K562 (cell line): Measurements from ENCODE around the gene ATP13A4. TPM values are rescaled to one million over a fixed set of nuclear protein-coding genes. Genes with fewer than 3 reads are reported as not detected.

Experiments
- ATAC-seq: fragments of 200-7000 bp; cut with Tn5 transposase; 3 replicates; pipeline ENCODE4 v1.9.1; 2020; ENCODE audit warnings: moderate library complexity
- BruUV-seq: library from RNA; stranded (reverse); fragments of 400-500 nt; replicated peaks from 2 replicates; lab custom pipeline; 2021; lab: Mats Ljungman, UMichigan
- CTCF ChIA-PET: fragments of 300-600 bp; formaldehyde crosslinking; extraction: SDS; loops from one replicate; lab custom pipeline; 2021; ENCODE audit warnings: low intra/inter-chr PET ratio; lab: Yijun Ruan, JAX
- POLR2A ChIA-PET: fragments of 300-600, 350-650 bp; sonication (Branson Sonifier 250); formaldehyde crosslinking; extraction: SDS; loops from one replicate; lab custom pipeline; 2021; ENCODE audit warnings: antibody characterized with exemption, inconsistent platforms; lab: Yijun Ruan, JAX
- DNase-seq, 4 experiments: peaks; one replicate each; pipeline versions ENCODE4 v3.0.0 to v3.0.0-alpha.2; 2011 to 2018; ENCODE audit warnings: low spot score in 3 of 4, mixed read lengths in 3 of 4; ENCODE audit errors: extremely low read depth in 1 of 4
- FAIRE-seq: peaks from 2 replicates; lab custom pipeline; 2011; peaks lifted over from hg19 to GRCh38; lab: Jason Lieb, UNC
- H2AFZ ChIP-seq: 2 replicates; pipeline ENCODE4 v1.6.0; 2011; ENCODE audit warnings: low read depth, low read length, control low read depth, inconsistent platforms
- H3K27ac ChIP-seq: fragments of 200-600 bp; 3 replicates; pipeline ENCODE4 v1.8.0; 2011; ENCODE audit warnings: low read depth, mild to moderate bottlenecking, control low read depth, inconsistent platforms, low read length, moderate library complexity, mixed read lengths; ENCODE audit errors: extremely low read depth
- H3K27me3 ChIP-seq, 2 experiments: fragments of 300-600 bp in 1 of 2; 2 replicates in 1 of 2; 3 replicates in 1 of 2; pipeline versions ENCODE4 v1.6.0 to v1.8.0; 2011; ENCODE audit warnings: inconsistent platforms in 2 of 2, low read length in 2 of 2, mild to moderate bottlenecking in 1 of 2, mixed read lengths in 1 of 2, moderate library complexity in 1 of 2; ENCODE audit not compliant: control insufficient read depth in 2 of 2, insufficient read depth in 2 of 2
- H3K36me3 ChIP-seq: fragments of 300-600 bp; 3 replicates; pipeline ENCODE4 v1.8.0; 2011; ENCODE audit warnings: mild to moderate bottlenecking, low read length, inconsistent platforms; ENCODE audit not compliant: control insufficient read depth, insufficient read depth
- H3K4me1 ChIP-seq, 2 experiments: fragments of 200-600 bp in 1 of 2; replicated peaks in 1 of 2; 2 replicates in 1 of 2; 3 replicates in 1 of 2; pipeline versions ENCODE4 v1.5.1 to v1.8.0; 2011; ENCODE audit warnings: inconsistent platforms in 2 of 2, low read length in 2 of 2, mild to moderate bottlenecking in 1 of 2, mixed read lengths in 1 of 2, moderate library complexity in 1 of 2; ENCODE audit not compliant: control insufficient read depth in 2 of 2, insufficient read depth in 2 of 2
- H3K4me2 ChIP-seq: 2 replicates; pipeline ENCODE4 v1.6.1; 2011; ENCODE audit warnings: low read length, control low read depth, inconsistent platforms, mixed read lengths; ENCODE audit not compliant: insufficient read depth
- H3K4me3 ChIP-seq: fragments of 200-600 bp; sonication (generic), shearing (Covaris generic); 2 replicates; pipeline ENCODE4 v1.5.1; 2016; ENCODE audit warnings: control low read depth, inconsistent platforms
- H3K79me2 ChIP-seq: fragments of 200-600 bp; 3 replicates; pipeline ENCODE4 v1.8.0; 2011; ENCODE audit warnings: low read length, inconsistent platforms; ENCODE audit not compliant: control insufficient read depth, insufficient read depth
- H3K9ac ChIP-seq, 2 experiments: 2 replicates each; pipeline versions ENCODE4 v1.6.0 to v1.6.1; 2011; ENCODE audit warnings: low read depth in 2 of 2, low read length in 2 of 2, control low read depth in 1 of 2, inconsistent platforms in 1 of 2, mild to moderate bottlenecking in 1 of 2, mixed read lengths in 1 of 2; ENCODE audit not compliant: insufficient read depth in 1 of 2
- H3K9me1 ChIP-seq: one replicate; pipeline ENCODE4 v1.6.0; 2011; ENCODE audit warnings: inconsistent platforms, mild to moderate bottlenecking, low read length, moderate library complexity; ENCODE audit not compliant: control insufficient read depth, insufficient read depth
- H3K9me3 ChIP-seq: replicated peaks from 2 replicates; pipeline ENCODE4 v1.5.1; 2011; ENCODE audit warnings: low read depth, low read length, inconsistent platforms; ENCODE audit not compliant: control insufficient read depth, insufficient read depth
- H4K20me1 ChIP-seq: replicated peaks from 2 replicates; pipeline ENCODE4 v1.6.1; 2011; ENCODE audit warnings: low read length, inconsistent platforms, mixed read lengths; ENCODE audit not compliant: control insufficient read depth, insufficient read depth
- E2F6 ChIP-seq, 2 experiments: IDR thresholded peaks; 2 replicates each; pipeline ENCODE4 v1.6.1; 2011; ENCODE audit warnings: borderline replicate concordance in 1 of 2, control low read depth in 1 of 2, low read depth in 1 of 2, low read length in 1 of 2, mild to moderate bottlenecking in 1 of 2, mixed read lengths in 1 of 2, moderate library complexity in 1 of 2; ENCODE audit not compliant: insufficient read depth in 1 of 2, insufficient read length in 1 of 2, poor library complexity in 1 of 2, severe bottlenecking in 1 of 2; ENCODE audit errors: extremely low read depth in 1 of 2
- ETV1 ChIP-seq: fragments of 450-650 bp; conservative IDR thresholded peaks from 2 replicates; pipeline ENCODE4 v1.6.1; 2016; ENCODE audit warnings: missing genetic modification characterization, control low read depth, low read depth, missing compliant biosample characterization
- MCM2 ChIP-seq: fragments of 450-650 bp; IDR thresholded peaks from 2 replicates; pipeline ENCODE4 v1.6.1; 2017; ENCODE audit warnings: low read depth, mild to moderate bottlenecking
- NR3C1 ChIP-seq: sonication (generic); formaldehyde crosslinking; IDR thresholded peaks from 2 replicates; pipeline ENCODE4 v1.8.1; 2022; ENCODE audit warnings: missing genetic modification reagents
- RBM39 ChIP-seq: fragments of 200-400 bp; formaldehyde crosslinking; optimal IDR thresholded peaks from 2 replicates; pipeline ENCODE3; 2018; ENCODE audit warnings: low read depth, low read length
- WHSC1 ChIP-seq: IDR thresholded peaks from one replicate; pipeline ENCODE4 v1.6.1; 2012; ENCODE audit warnings: low read length, control low read depth, inconsistent platforms
- ZBTB5 ChIP-seq: fragments of 450-650 bp; IDR thresholded peaks from 2 replicates; pipeline ENCODE4 v1.6.1; 2017; ENCODE audit warnings: antibody characterized with exemption
- ZC3H11A ChIP-seq: IDR thresholded peaks from 2 replicates; pipeline ENCODE4 v1.6.1; 2012; ENCODE audit warnings: low read depth, low read length, improper control_type of control experiment
- ZHX1 ChIP-seq: fragments of 150-350 bp; conservative IDR thresholded peaks from 2 replicates; pipeline ENCODE4 v1.6.1; 2014; ENCODE audit warnings: low read length
- ZNF24 ChIP-seq: fragments of 450-650 bp; IDR thresholded peaks from 2 replicates; pipeline ENCODE4 v1.6.1; 2016
- ZNF408 ChIP-seq: fragments of 250-450 bp; sonication (Bioruptor Pico); IDR thresholded peaks from 2 replicates; pipeline ENCODE4 v1.4.0; 2020; ENCODE audit warnings: low read depth, mild to moderate bottlenecking, moderate library complexity
- WGBS: fragments of 100-300 bp; shearing (Covaris generic); methylation state at CpG from one replicate; pipeline ENCODE4 v1.1.6; 2016; ENCODE audit warnings: low coverage, mixed read lengths; ENCODE audit not compliant: insufficient coverage; ENCODE audit errors: missing lambda C conversion rate; 5-methylcytosine and 5-hydroxymethylcytosine counted together
- in situ Hi-C: fragments of 300-500 bp; cut with MboI; formaldehyde crosslinking; loops from 4 replicates; pipeline ENCODE4 v1.15.0; 2018; ENCODE audit warnings: inconsistent platforms, mixed read lengths
- intact Hi-C: fragments of 100-400 bp; cut with micrococcal nuclease; formaldehyde crosslinking; loops from 2 replicates; pipeline ENCODE4 v1.14.2; 2022
- polyA plus RNA-seq, 8 experiments: library from polyadenylated mRNA; depleted of rRNA in 4 of 8; stranded (reverse) in 5 of 8; unstranded in 3 of 8; fragments of >200 nt; fragmentation: Nextera tagmentation in 2 of 8; fragmentation: Illumina TruSeq in 1 of 8; extraction: Ambion mirVana in 2 of 8; extraction: Trizol in 1 of 8; gene quantifications; 2 replicates each; pipeline versions ENCODE4 v1.2.1 to v1.2.3, GENCODE V29; 2011 to 2014; ENCODE audit warnings: inconsistent platforms in 1 of 8, missing spikeins in 1 of 8
- total RNA-seq, 7 experiments: library from RNA; depleted of rRNA in 6 of 7; stranded (reverse); fragments of >200 nt in 6 of 7; fragmentation: Illumina TruSeq in 2 of 7; extraction: Trizol in 2 of 7; gene quantifications; 2 replicates each; pipeline versions ENCODE4 v1.2.1 to v1.2.3, GENCODE V29; 2011 to 2021; ENCODE audit warnings: low replicate concordance in 1 of 7
- TF ChIP-seq, protein P1 (sequence below): fragments of 250-450 bp; sonication (Bioruptor Pico); IDR thresholded peaks from 2 replicates; pipeline ENCODE4 v1.4.0; 2020; ENCODE audit warnings: mild to moderate bottlenecking, moderate library complexity
- TF ChIP-seq, protein P2 (sequence below): fragments of 250-450 bp; sonication (Bioruptor Pico); IDR thresholded peaks from 2 replicates; pipeline ENCODE4 v1.8.0; 2022; ENCODE audit warnings: inconsistent platforms

ATP13A4 gene
- total and polyA plus RNA-seq, 9 of the 15 experiments (the other 6 are each of a cell fraction or from before 2014, with no cell fraction given): 0.03 to 0.14 (median 0.07) TPM; not detected in 6

- Histone ChIP-seq H3K9me1 (no peaks in the 10 kb centered on the region), H3K27me3 (peaks cover 0 to 13% of the 10 kb centered on the region in 2 experiments; a peak in 4 of 5 replicates), H3K4me3 (no peak overlapping the region), H3K27ac (no peak overlapping the region), H3K4me2 (no peak overlapping the region), H4K20me1 (no peaks in the 10 kb centered on the region), H3K9me3 (no peaks in the 10 kb centered on the region), H3K4me1 (no peaks in the 10 kb centered on the region), H2AFZ (no peak overlapping the region), H3K79me2 (no peaks in the 10 kb centered on the region), H3K36me3 (no peaks in the 10 kb centered on the region), H3K9ac (no peak overlapping the region)
- 4% methylated on average over 4 of the region's 4 CpGs for WGBS
- DNase-seq (no peak), FAIRE-seq (no peak), ATAC-seq (no peak)
- no TSS peak for BruUV-seq
- in situ Hi-C loops (loop anchor here (10.0 to 25.0 kb wide), 2 partner anchors 745 to 998 kb away; no protein-coding TSS in a partner anchor), intact Hi-C loops (no loop called here)
- POLR2A ChIA-PET: interaction anchor here (0.6 kb wide), 1 partner anchor 16 kb away, joined by 3 read pairs; no protein-coding TSS in a partner anchor
- CTCF ChIA-PET: no interaction called here
- TF ChIP-seq ZC3H11A (no peak), ETV1 (tag) (no peak), MCM2 (no peak), ZHX1 (no peak), ZBTB5 (no peak), WHSC1 (no peak), E2F6 (IDR thresholded peaks at IDR 0.05; ENCODE audit: borderline replicate concordance in 1 of 2, extremely low read depth in 1 of 2, insufficient read depth in 1 of 2, insufficient read length in 1 of 2, low read depth in 1 of 2, low read length in 1 of 2, poor library complexity in 1 of 2, severe bottlenecking in 1 of 2) (no peak), NR3C1 (CRISPR knock-in tag) (no peak), ZNF24 (no peak), RBM39 (no peak), ZNF408 (CRISPR knock-in tag) (no peak)
- TF ChIP-seq, protein P1, sequence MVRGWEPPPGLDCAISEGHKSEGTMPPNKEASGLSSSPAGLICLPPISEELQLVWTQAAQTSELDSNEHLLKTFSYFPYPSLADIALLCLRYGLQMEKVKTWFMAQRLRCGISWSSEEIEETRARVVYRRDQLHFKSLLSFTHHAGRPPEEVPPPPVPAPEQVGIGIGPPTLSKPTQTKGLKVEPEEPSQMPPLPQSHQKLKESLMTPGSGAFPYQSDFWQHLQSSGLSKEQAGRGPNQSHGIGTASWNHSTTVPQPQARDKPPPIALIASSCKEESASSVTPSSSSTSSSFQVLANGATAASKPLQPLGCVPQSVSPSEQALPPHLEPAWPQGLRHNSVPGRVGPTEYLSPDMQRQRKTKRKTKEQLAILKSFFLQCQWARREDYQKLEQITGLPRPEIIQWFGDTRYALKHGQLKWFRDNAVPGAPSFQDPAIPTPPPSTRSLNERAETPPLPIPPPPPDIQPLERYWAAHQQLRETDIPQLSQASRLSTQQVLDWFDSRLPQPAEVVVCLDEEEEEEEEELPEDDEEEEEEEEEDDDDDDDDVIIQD: no peak
- TF ChIP-seq, protein P2, sequence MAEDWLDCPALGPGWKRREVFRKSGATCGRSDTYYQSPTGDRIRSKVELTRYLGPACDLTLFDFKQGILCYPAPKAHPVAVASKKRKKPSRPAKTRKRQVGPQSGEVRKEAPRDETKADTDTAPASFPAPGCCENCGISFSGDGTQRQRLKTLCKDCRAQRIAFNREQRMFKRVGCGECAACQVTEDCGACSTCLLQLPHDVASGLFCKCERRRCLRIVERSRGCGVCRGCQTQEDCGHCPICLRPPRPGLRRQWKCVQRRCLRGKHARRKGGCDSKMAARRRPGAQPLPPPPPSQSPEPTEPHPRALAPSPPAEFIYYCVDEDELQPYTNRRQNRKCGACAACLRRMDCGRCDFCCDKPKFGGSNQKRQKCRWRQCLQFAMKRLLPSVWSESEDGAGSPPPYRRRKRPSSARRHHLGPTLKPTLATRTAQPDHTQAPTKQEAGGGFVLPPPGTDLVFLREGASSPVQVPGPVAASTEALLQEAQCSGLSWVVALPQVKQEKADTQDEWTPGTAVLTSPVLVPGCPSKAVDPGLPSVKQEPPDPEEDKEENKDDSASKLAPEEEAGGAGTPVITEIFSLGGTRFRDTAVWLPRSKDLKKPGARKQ (CRISPR knock-in tag): no peak
Measured at GRCh38 chr3:193560091-193560490, 5.4 kb upstream of the ATP13A4 start.
